Fibroblast of lung (primary cell): ENCODE measurements around the gene NLRC3.

Experiments used
- EZH2 ChIP-seq: IDR thresholded peaks from 2 replicates; pipeline ENCODE4 v1.5.1; 2012; ENCODE audit warnings: low read length, control low read depth, mild to moderate bottlenecking; ENCODE audit errors: missing control alignments
- TF ChIP-seq, protein P1 (sequence below), 2 donors: IDR thresholded peaks in 1 of 2; conservative IDR thresholded peaks in 1 of 2; 1 replicate in 1 of 2; 2 replicates in 1 of 2; pipeline ENCODE4 v1.5.1; 2011 to 2012; ENCODE audit warnings: low read length in 2 of 2, control low read depth in 1 of 2, inconsistent platforms in 1 of 2, low read depth in 1 of 2, mild to moderate bottlenecking in 1 of 2

DNA sequence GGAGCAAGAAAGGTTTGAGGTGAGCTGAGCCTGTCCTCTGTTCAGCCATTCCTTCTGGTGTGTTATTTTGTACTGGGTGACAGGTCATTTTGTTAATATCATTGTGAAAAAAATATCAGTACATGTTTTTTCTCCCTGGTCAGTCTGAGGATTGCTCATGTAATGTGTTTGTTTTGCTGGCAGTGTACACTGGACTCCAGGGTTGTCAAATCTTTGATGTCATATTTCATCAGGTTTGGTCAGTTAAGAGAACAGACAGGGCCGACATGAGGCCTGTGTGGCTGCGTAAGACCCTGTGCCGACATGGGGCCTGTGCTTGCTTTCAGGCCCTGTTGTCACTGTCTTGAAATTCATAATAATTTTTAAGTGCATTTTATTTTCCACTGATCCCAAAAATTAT, 53.9 kb downstream of the NLRC3 start:
- no peak for TF ChIP-seq EZH2
- TF ChIP-seq, protein P1, sequence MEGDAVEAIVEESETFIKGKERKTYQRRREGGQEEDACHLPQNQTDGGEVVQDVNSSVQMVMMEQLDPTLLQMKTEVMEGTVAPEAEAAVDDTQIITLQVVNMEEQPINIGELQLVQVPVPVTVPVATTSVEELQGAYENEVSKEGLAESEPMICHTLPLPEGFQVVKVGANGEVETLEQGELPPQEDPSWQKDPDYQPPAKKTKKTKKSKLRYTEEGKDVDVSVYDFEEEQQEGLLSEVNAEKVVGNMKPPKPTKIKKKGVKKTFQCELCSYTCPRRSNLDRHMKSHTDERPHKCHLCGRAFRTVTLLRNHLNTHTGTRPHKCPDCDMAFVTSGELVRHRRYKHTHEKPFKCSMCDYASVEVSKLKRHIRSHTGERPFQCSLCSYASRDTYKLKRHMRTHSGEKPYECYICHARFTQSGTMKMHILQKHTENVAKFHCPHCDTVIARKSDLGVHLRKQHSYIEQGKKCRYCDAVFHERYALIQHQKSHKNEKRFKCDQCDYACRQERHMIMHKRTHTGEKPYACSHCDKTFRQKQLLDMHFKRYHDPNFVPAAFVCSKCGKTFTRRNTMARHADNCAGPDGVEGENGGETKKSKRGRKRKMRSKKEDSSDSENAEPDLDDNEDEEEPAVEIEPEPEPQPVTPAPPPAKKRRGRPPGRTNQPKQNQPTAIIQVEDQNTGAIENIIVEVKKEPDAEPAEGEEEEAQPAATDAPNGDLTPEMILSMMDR (conservative IDR thresholded peaks at IDR 0.05 in 1 of 2, IDR thresholded peaks at IDR 0.05 in 1 of 2; ENCODE audit: low read depth in 1 of 2, low read length in 2 of 2) = no peak
